ENCODE data around the gene TLCD5. TPM values are rescaled to one million over a fixed set of nuclear protein-coding genes. Genes with fewer than 3 reads are reported as not detected.

TLCD5 gene
- total RNA-seq, 1 experiment from 2014 or later = 7.1 TPM

DNA sequence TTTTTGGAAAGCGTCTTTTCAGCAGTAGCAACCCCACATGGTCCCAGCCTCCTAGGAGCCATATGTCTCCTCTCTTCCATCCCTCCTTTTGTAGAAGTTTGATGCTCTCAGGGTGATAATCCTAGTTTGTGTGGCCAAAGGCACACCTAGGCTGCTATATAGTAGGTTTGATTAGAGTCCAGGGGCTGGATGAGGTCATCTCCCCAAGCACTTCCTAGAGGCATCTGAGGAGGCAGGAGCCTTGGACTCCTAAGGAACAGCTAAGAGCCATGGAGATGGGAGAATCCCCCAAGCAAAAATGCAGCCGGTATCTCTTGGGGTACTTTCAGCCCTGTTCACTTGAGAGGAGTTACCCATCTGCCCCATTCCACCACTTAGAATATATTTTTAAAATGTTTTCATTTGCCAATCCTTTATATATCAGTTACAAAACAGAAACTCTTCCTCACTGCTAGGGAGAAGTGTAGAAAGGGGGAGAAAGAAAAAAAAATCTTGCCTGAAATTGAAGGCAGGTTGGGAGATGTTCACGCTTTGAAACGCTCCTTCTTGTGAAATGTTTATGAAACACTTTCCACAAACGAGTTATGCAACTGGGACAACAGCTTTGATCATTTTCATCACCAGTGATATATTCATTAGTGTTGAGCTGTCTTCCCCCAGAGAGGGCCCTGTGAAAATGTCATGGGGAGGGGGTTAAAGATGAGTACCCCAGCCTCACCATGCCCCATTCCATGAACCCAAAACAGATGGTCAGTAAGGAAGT lies 31.9 kb upstream of the TLCD5 start:
- H3K36me3 Mint-ChIP-seq (ENCODE audit: insufficient read depth in 1 of 3, low read depth in 3 of 3) = no peaks in the 10 kb centered on the region
- no peaks in the 10 kb centered on the region for H3K23me2 ChIP-seq (ENCODE audit: insufficient read length, low read depth, low read length, poor library complexity, severe bottlenecking)
- H3K14ac ChIP-seq (ENCODE audit: insufficient read depth, low read length) = no peak overlapping the region
- H4K8ac ChIP-seq (replicated peaks; ENCODE audit: insufficient read length, low read depth, low read length) = no peak overlapping the region
- H3K9me3 ChIP-seq (ENCODE audit: control insufficient read depth, low read depth, low read length) = no peaks in the 10 kb centered on the region
- H2BK120ac ChIP-seq (ENCODE audit: low read depth, low read length, poor library complexity, severe bottlenecking) = no peak overlapping the region
- H4K5ac ChIP-seq (ENCODE audit: insufficient read length, low read depth, low read length) = no peak overlapping the region
- H3K79me1 ChIP-seq (ENCODE audit: insufficient read depth, low read depth, low read length, poor library complexity, severe bottlenecking) = no peaks in the 10 kb centered on the region
- no peak overlapping the region for H3K4me3 Mint-ChIP-seq
- DNase-seq = no peak
- no peak overlapping the region for H3K27ac Mint-ChIP-seq
- no peaks in the 10 kb centered on the region for H3K4me1 ChIP-seq (ENCODE audit: insufficient read depth, low read length)
- H4K20me1 ChIP-seq (ENCODE audit: control insufficient read depth, insufficient read depth, insufficient read length) = no peaks in the 10 kb centered on the region
- no peak overlapping the region for H3K56ac ChIP-seq (ENCODE audit: insufficient read length, low read depth, low read length)
- no peaks in the 10 kb centered on the region for H3K27me3 ChIP-seq (ENCODE audit: insufficient read depth, low read length)
- no peaks in the 10 kb centered on the region; a peak in 1 of 5 replicates for H3K9me3 Mint-ChIP-seq
- TF ChIP-seq, protein P1, sequence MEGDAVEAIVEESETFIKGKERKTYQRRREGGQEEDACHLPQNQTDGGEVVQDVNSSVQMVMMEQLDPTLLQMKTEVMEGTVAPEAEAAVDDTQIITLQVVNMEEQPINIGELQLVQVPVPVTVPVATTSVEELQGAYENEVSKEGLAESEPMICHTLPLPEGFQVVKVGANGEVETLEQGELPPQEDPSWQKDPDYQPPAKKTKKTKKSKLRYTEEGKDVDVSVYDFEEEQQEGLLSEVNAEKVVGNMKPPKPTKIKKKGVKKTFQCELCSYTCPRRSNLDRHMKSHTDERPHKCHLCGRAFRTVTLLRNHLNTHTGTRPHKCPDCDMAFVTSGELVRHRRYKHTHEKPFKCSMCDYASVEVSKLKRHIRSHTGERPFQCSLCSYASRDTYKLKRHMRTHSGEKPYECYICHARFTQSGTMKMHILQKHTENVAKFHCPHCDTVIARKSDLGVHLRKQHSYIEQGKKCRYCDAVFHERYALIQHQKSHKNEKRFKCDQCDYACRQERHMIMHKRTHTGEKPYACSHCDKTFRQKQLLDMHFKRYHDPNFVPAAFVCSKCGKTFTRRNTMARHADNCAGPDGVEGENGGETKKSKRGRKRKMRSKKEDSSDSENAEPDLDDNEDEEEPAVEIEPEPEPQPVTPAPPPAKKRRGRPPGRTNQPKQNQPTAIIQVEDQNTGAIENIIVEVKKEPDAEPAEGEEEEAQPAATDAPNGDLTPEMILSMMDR (conservative IDR thresholded peaks at IDR 0.05) = no peak
- H3T11ph ChIP-seq (ENCODE audit: low read length) = no peak overlapping the region
- H4K91ac ChIP-seq (ENCODE audit: insufficient read length, low read depth, low read length) = no peak overlapping the region
- H3K23ac ChIP-seq (ENCODE audit: insufficient read length, low read depth, low read length) = no peak overlapping the region
- no peak overlapping the region for H3K9ac ChIP-seq (ENCODE audit: extremely low read depth, insufficient read length, low read length)
- H3K4ac ChIP-seq (ENCODE audit: low read depth, low read length) = no peak overlapping the region
- no peak overlapping the region for H3K27ac ChIP-seq (ENCODE audit: insufficient read length, low read depth, low read length)
- no peak overlapping the region for H2BK12ac ChIP-seq (ENCODE audit: insufficient read length, low read depth, low read length)
- H3K27me3 Mint-ChIP-seq (ENCODE audit: low read depth) = peaks cover 46% of the 10 kb centered on the region
- no peak overlapping the region for H2AK5ac ChIP-seq (ENCODE audit: insufficient read length, low read length)
- no peak overlapping the region for H2BK15ac ChIP-seq (ENCODE audit: low read depth, low read length)
- no peak overlapping the region for H2BK5ac ChIP-seq (ENCODE audit: insufficient read length, low read length)
- no peak overlapping the region for H2BK20ac ChIP-seq (ENCODE audit: low read depth, low read length, poor library complexity, severe bottlenecking)
- no peak overlapping the region for H3K18ac ChIP-seq (ENCODE audit: insufficient read length, low read depth, low read length)
- H3K79me2 ChIP-seq (ENCODE audit: insufficient read depth, low read length) = no peaks in the 10 kb centered on the region
- no CpG with 5 or more reads among the region's 5 CpGs for WGBS (ENCODE audit: extremely low coverage, insufficient read length, low lambda C conversion rate)
- peaks cover 15 to 18% of the 10 kb centered on the region in 2 experiments for H3K4me1 Mint-ChIP-seq
- no peak overlapping the region for H3K4me2 ChIP-seq (ENCODE audit: insufficient read depth, insufficient read length, low read length)
- no peak overlapping the region for H2AFZ ChIP-seq (ENCODE audit: low read length)
